ENCODE results near the gene CFAP61.
"Not testable (repeated sequence)": the region's sequence is repeated elsewhere in the genome, so short reads cannot be mapped to it uniquely, and the experiment has no call there.

CFAP61 gene

DNA sequence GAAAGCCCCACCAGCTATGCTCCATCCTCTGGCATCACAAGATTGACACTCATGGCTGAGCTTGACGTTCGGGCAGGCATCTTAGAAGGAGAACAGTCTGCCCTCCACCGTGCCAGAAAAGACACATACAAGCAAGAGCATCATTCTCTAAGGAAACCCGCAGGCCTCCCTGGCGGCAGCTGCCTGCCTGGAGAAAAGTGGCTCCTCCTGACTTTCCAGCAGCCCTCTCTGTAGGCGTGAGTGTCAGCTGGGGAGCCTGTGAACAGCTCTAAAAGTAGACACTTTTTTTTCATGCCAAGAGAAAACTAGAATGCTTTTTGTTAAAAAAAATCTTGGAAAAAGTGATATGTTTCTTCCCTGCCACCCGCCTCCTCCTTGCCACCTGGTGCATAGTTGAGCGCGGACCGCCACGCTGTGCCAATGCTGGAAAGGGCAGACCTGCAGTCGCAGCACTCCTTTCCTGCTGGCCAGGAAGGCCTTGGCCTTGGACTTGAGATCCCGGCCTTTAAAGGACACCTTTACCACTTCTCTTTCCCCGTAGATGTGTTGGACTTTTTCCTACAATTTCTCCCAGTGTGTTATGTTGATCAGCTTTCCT is 285.9 kb downstream of the CFAP61 start:
- DNase-seq: no peak

DNA sequence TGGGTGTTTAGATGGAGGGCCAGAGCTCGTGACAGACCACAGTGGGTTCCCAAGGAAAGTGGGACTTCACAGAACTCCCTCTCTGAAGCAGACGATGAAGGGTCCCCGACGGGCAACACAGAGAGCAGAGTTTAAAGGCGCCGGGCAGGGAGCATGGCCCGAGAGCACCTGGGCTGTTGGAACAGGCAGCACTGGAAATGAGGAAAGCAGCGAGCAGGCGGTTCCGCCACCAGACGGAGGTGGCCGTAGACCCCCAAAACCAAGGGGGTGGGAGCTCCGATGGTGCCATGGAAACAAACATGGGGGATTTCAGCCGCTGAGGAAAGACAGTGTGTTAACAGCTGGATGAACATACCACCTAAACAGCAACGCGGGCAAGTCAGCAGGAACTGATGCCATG is 288.1 kb downstream of the CFAP61 start:
- DNase-seq: no peak

GRCh38 chr20:20341371-20341770 is 289.0 kb downstream of the CFAP61 start:
- DNase-seq: no peak

DNA sequence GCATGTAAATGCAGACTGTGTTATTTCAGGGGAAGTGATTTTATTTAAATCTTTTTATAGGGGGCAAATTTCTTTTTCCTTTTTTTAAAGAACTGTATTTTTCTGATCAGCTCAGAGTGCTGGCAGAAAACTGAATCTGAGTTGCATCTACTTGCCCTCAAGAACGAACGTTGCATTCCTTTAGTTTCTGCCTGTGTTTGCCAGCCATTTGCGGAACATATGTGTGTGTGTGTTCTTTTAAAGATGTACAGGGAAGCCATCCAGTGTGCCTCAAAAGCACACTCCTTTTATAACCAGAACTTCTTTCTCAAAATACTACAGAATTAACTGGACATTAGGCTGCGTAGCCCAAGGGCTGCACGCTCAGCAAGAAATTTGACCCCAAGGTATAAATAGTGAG is 289.7 kb downstream of the CFAP61 start:
- no peak for DNase-seq

DNA sequence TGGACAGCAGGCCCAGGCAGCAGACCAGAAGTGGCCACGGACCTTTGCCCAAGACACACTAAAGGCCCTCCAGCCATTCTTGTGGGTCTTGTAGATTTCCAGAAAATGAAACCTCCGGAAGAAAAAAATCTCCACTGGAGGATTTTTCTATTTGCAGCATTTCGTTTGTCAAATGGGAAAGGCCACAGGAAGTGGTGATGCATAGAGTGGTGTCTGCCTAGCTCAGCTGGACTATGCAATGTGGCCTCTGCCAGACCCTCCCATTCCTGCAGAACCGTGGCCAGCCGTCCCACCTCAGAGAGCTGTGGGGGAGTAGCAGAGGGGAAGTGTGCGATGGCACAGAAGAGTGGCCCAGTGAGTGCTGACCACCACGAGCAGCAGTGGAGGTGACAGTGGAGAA is 291.6 kb downstream of the CFAP61 start:
- no peak for DNase-seq

- DNase-seq: no peak
Observed at GRCh38 chr20:20344476-20344875, 292.1 kb downstream of the CFAP61 start.

- no peak for DNase-seq
Observed at GRCh38 chr20:20353576-20353975, 301.2 kb downstream of the CFAP61 start.

DNA sequence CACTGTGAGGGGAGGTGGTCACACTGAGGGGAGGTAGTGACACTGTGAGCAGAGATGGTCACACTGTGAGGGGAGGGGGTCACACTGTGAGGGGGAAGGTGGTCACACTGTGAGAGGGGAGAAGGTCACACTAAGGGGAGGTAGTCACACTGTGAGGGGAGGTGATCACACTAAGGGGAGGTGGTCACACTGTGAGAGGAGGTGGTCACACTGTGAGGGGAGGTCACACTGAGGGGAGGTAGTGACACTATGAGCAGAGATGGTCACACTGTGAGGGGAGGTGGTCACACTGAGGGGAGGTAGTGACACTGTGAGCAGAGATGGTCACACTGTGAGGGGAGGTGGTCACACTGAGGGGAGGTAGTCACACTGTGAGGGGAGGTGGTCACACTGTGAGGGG is 303.2 kb downstream of the CFAP61 start:
- not testable (repeated sequence) for DNase-seq

DNA sequence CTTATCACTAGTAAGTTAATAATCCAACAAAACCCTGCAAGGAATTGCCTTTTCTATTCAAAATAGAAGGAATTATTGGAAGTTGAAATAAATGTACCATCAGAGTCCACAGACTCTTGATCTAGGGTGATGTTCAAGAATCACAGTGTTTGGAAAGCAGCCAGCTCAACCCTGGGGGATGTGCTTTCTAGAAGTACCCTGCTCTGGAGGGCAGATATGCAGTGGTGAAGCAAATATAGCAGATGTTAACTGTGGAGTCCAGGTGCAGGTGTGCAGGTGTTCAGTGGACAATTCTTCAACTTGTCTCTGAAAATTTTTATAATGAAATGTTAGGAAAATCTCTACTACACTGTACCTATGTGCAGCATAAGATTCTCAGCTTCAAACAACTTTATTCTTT is 306.5 kb downstream of the CFAP61 start:
- DNase-seq: no peak

- DNase-seq: no peak
Observed at GRCh38 chr20:20359628-20360027, 307.3 kb downstream of the CFAP61 start.

GRCh38 chr20:20360464-20360863 is 308.1 kb downstream of the CFAP61 start:
- DNase-seq: peak; percentile 43 to 54

- DNase-seq: no peak
Observed at GRCh38 chr20:20362774-20363433, 310.6 kb downstream of the CFAP61 start.

DNA sequence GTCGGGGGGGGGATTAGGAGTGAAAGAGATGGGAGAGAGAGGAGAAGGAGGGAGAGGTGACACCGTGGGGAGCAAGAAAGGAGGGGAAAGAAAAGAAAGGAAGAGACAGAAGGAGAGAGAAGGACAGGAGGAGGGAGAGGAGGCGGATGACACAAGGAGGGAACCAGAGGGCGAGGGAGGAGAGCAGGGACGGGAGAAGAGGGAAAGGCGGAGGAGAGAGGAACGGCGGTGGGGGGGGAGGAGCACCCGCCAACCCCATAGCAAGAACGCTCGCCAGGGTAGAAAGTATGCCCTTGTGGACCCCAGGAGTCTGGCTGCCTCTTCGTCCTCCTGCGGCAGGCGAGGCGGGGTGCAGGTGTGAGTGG is 311.1 kb downstream of the CFAP61 start:
- no peak for DNase-seq

DNA sequence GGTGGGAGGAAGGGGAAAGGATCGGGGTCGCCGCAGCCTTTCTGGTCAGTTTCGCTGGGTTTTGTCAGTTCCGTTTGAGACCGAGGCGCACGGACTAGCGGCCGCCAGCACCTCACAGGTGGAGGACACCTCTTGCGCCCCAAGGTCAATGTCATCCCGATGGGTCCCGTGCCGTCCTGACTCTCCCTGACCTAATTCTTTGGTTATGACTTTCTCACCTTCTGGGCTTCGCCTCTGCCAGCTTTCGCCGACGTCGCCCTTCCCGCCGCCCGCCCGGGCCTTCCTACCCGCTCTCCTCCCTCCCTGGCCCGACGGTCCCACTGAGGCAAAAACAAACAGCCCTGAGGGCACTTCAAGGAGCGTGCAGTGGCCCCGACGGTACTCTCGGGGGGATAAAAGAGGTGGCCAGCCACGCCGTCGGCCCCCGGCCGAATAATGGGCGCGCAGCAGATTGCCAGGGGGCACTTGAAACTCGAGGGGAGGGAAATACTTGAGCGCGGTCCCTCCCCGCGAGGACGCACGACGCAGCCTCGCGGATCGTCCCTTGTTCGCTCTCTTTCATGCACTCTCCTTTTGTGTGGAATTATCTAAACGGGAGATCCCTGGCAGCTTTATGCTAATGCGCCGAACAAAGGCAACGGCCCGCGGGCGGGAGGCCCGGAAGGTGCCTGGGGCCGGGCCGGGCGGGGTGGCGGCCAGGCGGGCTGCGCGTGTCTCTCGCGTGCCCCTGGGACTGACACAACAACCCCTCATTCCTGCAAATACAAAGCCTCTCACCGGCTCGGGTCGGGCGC is 311.7 kb downstream of the CFAP61 start:
- DNase-seq: no peak

GRCh38 chr20:20364593-20365479 is 312.5 kb downstream of the CFAP61 start:
- no peak for DNase-seq

DNA sequence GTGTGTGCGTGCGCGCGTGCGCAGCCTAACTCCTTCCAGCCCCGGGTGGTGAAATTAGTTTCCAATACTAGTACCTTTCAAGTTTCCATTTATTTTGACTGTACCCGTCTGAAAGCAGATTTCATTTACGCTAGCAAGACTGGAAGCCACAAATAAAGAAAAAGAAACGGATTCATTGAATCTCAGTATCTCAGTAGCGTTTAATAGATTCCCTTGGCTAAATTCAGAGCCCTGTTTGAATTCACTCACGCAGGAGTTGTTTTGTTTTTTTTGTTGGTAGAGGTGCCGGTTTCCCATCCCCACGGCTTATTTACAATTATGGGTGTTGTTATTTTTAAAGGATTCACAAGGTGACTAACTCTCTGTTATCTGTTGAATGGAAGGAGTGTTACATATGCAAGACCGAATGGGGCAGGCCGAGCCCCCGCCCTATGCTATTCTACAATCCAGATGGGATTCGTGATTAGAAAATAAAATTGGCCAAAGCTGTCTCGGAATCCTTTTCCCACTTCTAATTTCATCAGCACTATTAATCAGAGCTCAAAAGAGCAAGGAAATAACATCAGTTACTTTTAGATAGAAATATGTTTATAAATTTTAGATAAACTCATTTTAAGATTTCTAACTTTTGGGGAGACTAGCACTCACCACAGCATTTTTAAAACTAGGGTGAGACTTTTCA is 313.3 kb downstream of the CFAP61 start:
- DNase-seq: no peak

GRCh38 chr20:20366551-20366875 is 314.2 kb downstream of the CFAP61 start:
- no peak for DNase-seq

DNA sequence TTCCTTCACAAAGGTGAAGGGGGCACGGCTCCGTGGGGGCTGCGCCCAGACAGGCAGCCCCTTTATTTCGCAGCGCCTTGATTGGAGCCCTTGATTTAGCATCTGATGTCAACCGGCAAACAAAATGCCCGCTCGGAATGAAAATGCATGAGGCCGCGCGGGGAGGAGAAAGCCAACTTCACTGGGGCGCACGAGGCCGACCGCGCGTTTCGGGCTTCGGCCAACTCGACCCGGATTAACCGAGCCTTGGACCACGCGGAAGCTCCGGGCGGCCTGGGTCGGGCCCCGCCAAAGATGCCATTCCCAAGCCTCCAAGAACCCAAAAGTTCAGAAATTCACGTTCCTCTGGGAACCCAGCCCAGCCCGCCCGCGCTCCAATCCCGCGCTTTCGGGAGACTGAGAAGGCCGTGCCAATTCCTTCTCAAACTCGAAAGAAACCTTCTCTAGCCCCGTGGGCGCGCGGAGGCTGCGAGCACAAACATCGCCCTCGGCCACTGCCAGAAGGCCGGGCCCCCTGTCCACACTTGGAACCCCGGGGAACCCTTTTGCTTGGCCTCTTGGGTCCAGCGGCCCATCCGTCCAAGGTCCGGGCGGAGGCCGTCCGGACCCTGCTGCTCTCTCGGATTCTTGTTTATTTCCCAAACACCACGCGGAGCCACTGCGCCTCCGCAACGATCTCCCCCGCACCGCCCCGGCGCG is 314.7 kb downstream of the CFAP61 start:
- DNase-seq: no peak

DNA sequence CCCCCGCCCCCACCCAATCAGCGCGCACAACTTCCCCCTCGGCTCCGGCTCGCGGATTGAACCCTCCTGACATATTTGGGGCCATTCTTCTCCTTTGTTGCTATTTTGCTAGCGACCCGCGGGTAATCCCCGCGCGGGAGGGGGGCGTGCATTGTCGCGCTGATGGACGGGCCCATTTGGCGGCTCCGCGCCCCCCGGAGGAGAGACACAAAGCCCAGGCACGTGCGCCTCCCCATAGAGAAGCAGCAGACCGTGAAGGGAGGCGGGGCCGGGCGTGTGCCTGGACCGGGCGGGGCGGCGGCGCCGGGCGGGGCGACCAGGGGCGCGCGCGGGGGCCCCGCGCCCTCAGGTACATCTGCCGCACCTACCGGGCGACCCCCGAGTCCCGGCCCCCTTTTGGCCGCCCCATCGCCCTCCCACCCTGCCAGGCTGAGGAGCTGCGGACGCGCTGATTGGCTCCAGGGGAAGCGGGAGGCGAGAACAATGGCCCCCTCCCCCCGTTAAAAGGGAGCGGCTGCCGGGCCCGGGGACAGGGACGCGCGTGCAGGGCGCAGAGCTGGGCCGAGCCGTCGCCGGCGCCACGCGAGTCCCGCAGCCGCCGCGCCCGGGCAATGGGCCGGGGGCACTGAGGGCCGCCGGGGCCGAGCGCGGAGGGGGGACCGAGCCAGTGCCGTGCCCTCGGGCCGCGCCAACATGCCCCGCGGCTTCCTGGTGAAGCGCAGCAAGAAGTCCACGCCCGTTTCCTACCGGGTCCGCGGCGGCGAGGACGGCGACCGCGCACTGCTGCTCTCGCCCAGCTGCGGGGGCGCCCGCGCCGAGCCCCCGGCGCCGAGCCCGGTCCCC is 315.5 kb downstream of the CFAP61 start, which contains the start of gene INSM1:
TSS of gene INSM1 (plus strand) at position 530 of the 843 bp plus-strand sequence. CDS start at position 694, 164 bp downstream.
- no peak for DNase-seq

GRCh38 chr20:20368418-20369249 is 316.3 kb downstream of the CFAP61 start:
- DNase-seq: no peak

Measured in AML-193 (cell line).